ENCODE measurements around the gene SDHAF4. TPM values are rescaled to one million over a fixed set of nuclear protein-coding genes. Genes with fewer than 3 reads are reported as not detected.

The SDHAF4 gene
- total and polyA plus RNA-seq, 2 of the 13 experiments (the other 11 are each of a cell fraction or from before 2014, with no cell fraction given): 7.5 to 10.8 TPM

- Histone ChIP-seq H3K4me3 (replicated peaks in 1 of 3; ENCODE audit: insufficient read depth in 1 of 3, low read depth in 2 of 3, low read length in 3 of 3) (no peak overlapping the region), H3K4me1 (ENCODE audit: insufficient read depth, low read length) (peaks cover 11% of the 10 kb centered on the region; the same call in 1 of the 2 replicates), H4K20me1 (ENCODE audit: insufficient read depth, low read length) (no peaks in the 10 kb centered on the region), H3K4me2 (ENCODE audit: low read depth, low read length) (no peak overlapping the region), H3K36me3 (replicated peaks in 1 of 2; ENCODE audit: control insufficient read depth in 1 of 2, insufficient read depth in 2 of 2, low read length in 2 of 2) (peaks cover 3 to 6% of the 10 kb centered on the region in 2 experiments; a peak in 3 of 5 replicates), H2AFZ (ENCODE audit: low read length) (no peak overlapping the region), H3K9me3 (ENCODE audit: low read length) (no peaks in the 10 kb centered on the region), H3K9ac (ENCODE audit: insufficient read depth, low read depth, low read length) (no peak overlapping the region), H3K27me3 (ENCODE audit: control insufficient read depth in 1 of 2, insufficient read depth in 2 of 2, low read length in 2 of 2) (no peaks in the 10 kb centered on the region), H3K79me2 (ENCODE audit: insufficient read depth, low read length) (no peaks in the 10 kb centered on the region), H3K27ac (ENCODE audit: extremely low read length, insufficient read depth, low read length) (no peak overlapping the region)
- 96% methylated on average over 5 of the region's 5 CpGs for WGBS (ENCODE audit: low lambda C conversion rate)
- DNase-seq (ENCODE audit: low spot score) (no peak), ATAC-seq (no peak), FAIRE-seq (no peak)
- intact Hi-C loops (cut with micrococcal nuclease; ENCODE audit: unreplicated experiment): no loop called here
- in situ Hi-C loops (cut with HindIII; ENCODE audit: extremely low pct_ligation_motif_present, low pct_unique_long_range_greater_than_20kb): no loop called here
- ChIA-PET POLR2A (no interaction called here), CTCF (ENCODE audit: low intra/inter-chr PET ratio, low total read pairs) (no interaction called here)
- no TSS peak for BruUV-seq (replicated peaks)
- TF ChIP-seq MAFK (conservative IDR thresholded peaks at IDR 0.05 in 1 of 2, IDR thresholded peaks at IDR 0.05 in 1 of 2; ENCODE audit: low read length in 2 of 2): peak in 1 of 2 experiments; percentile 54; a peak in 2 of 4 replicates
- TF ChIP-seq PRDM15 (CRISPR knock-in tag; IDR thresholded peaks at IDR 0.05): no peak
- TF ChIP-seq MEF2D (CRISPR knock-in tag; IDR thresholded peaks at IDR 0.05): no peak
- TF ChIP-seq SMARCE1 (IDR thresholded peaks at IDR 0.05; ENCODE audit: borderline replicate concordance): no peak
- TF ChIP-seq MAFF (IDR thresholded peaks at IDR 0.05; ENCODE audit: low read depth, low read length): 0 out of 2 replicates have a peak, but pooled peaks have one; percentile 6
These were observed 39.5 kb upstream of the SDHAF4 start for GRCh38 chr6:70527071-70527737.

Data from HepG2 (cell line).